GM12865 (cell line): ENCODE measurements around the gene JUP.

ENCODE experiments used
- DNase-seq: peaks from one replicate; pipeline ENCODE4 v3.0.0; 2010; ENCODE audit warnings: low read depth
- H3K4me3 ChIP-seq: 2 replicates; pipeline ENCODE4 v1.5.1; 2011; ENCODE audit warnings: mild to moderate bottlenecking, low read depth, low read length, control low read depth
- TF ChIP-seq, protein P1 (sequence below): IDR thresholded peaks from 2 replicates; pipeline ENCODE4 v1.5.1; 2011; ENCODE audit warnings: low read length, control low read depth, low read depth, inconsistent platforms; ENCODE audit not compliant: insufficient read depth; ENCODE audit errors: missing control alignments

Gene JUP

DNA sequence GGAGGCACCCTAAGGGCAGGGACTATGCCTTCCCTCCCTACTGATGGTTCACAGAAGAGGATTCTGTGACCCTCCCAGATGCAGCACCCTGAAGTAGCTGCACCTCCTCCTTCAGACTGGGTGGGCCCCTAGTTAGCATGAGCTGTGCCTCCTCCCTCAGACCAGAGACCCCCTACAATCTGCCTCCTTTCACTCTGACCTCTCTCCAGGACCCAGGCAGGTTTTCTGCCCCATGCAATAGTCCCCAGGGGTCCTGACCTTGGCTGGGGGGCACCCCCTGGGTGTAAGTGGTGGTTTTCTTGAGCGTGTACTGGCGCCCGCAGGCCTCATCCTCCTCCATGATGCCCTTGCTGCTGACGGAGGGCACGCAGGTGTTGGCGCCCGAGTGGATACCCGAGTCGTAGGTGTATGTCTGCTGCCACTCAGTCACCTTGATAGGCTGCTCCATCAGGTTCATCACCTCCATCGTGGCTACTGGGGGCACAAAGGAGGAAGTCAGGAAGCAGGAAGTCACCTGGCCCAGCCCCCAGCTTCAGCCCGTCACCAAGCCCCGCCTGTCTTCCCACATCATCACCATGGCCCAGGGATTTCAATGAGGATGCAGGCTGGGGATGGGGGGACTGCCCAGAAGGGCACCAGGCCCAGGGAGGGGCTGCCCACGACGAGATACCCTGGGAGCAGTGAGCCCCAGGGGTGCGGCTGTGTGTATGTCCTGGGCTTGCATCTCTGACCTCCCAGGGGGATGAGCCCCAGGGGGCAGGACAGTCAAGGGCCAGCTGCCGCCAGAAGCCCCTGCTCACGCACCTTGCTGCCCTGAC, 14.9 kb downstream of the JUP start:
- TF ChIP-seq, protein P1, sequence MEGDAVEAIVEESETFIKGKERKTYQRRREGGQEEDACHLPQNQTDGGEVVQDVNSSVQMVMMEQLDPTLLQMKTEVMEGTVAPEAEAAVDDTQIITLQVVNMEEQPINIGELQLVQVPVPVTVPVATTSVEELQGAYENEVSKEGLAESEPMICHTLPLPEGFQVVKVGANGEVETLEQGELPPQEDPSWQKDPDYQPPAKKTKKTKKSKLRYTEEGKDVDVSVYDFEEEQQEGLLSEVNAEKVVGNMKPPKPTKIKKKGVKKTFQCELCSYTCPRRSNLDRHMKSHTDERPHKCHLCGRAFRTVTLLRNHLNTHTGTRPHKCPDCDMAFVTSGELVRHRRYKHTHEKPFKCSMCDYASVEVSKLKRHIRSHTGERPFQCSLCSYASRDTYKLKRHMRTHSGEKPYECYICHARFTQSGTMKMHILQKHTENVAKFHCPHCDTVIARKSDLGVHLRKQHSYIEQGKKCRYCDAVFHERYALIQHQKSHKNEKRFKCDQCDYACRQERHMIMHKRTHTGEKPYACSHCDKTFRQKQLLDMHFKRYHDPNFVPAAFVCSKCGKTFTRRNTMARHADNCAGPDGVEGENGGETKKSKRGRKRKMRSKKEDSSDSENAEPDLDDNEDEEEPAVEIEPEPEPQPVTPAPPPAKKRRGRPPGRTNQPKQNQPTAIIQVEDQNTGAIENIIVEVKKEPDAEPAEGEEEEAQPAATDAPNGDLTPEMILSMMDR, result no peak
- peak overlapping the region; percentile 77 for H3K4me3 ChIP-seq
- peak; percentile 71 for DNase-seq

DNA sequence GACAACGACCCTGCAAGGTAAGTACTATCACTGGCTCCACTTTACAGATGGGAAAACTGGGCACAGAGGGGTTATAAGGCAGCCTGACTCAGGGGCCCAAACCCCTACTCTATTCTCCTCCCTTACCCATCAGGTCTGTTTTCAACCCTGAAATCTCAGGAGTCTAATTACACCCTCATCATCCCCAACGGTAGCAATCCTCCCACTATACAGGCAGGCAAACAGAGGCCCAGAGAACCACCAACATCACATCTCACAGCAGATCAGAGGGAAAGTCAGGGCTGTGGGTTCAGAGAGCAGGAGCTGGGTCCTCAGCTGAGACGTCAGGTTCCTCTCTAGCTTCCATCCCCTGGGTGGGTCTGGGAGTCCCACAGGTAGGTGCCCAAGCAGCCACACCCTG, 16.5 kb downstream of the JUP start:
- H3K4me3 ChIP-seq, result peak overlapping the region; percentile 77
- TF ChIP-seq, protein P1, result no peak
- no peak for DNase-seq

DNA sequence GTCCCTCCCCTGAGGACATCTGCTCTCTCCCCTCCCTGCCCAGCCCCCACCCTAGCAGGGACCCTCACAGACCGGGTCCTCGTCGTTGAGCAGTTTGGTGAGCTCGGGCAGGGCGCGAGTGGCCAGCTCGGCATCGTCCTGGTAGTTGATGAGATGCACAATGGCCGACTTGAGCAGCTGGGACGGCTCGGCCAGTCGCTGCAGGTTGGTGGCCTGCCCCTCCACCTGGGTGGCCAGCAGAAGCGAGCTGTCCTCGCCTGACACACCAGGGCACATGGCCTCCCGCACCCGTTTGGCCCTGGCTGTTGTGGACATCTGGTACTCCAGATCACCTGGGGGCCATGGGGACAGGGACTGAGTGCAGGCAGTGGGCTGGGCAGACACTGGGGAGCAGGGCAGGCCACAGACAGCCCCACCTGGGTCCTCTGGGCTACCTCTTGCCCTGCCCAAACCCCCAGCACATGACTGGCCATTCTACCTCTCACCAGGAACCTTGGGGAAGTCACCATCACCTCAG, 17.1 kb downstream of the JUP start:
- H3K4me3 ChIP-seq, result no peak overlapping the region
- DNase-seq, result no peak
- TF ChIP-seq, protein P1, result no peak

DNA sequence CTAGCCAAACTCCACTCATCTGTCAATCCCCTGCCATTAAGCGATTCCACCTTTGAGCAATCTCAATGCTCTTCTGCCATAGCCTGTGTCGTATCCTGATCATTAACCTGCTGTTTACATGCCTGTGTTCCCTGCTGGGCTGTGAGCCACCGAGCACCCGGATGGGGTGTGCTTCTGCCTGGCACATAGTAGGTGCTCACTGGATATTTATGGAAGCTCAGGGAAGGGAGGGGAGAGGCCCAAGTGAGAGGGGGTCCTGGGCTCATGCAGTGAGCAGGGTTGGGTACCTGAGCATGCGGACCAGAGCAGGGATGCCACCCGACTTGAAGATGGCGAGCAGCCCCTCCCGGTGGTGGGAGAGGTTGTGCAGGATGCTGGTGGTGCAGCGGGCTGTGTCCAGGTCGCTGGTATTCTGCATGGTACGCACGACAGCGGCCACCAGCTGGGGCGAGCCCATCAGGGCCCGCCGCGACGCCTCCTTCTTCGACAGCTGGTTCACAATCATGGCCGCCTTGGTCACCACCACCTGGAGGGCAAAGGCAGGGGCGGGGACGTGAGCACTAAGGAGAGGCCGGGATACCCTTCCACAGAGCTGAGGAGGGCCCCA, 17.7 kb downstream of the JUP start:
- TF ChIP-seq, protein P1, result no peak
- DNase-seq, result no peak
- H3K4me3 ChIP-seq, result no peak overlapping the region

DNA sequence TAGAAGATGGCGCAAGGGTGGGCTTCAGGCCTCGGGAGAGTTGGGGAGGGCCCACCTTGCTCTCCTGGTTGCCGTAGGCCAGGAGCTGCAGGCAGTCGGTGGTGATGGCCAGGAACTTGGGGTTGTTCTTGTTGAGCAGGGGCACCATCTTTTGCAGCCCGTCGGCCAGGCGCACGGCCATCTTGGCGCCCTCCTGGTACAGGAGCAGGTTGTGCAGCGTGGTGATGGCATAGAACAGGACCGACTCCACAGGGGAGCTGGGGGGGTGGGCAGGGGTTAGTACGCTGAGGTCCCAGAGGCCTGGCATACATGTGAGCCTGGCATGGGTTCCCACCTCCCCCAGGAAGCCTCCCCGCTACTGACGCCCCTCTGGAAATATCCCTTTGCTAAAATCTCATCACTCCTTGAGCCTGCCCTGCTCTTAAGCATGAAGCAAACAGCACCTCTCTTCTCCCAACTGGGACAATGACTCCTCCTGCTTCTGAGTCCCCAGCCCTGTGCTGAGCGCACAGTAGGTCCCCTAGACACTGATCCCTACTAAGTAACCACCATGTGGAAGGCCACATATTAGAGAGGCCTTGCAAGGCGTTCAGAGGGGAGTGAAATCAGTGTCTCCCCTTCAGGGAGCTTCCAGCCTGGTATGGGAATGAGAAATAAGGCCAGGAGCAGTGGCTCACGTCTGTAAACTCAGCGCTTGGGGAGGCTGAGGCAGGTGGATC, 19.0 kb downstream of the JUP start:
- no peak for DNase-seq
- H3K4me3 ChIP-seq, result no peak overlapping the region
- TF ChIP-seq, protein P1, result no peak

DNA sequence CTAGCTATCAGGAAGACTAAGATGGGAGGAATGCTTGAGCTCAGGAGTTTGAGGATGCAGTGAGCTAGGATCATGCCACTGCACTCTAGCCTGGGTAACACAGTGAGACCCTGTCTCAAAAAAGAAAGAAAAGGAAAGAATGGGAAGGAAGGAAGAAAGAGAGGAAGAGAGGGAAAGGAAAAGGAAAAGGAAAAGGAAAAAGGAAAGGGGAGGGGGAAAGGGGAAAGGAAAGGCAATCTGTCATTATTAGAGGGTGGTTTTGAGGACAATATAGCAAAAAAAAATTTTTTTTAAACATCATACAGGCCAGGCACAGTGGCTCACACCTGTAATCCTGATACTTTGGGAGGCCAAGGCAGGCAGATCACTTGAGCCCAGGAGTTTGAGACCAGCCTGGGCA, 20.4 kb downstream of the JUP start:
- H3K4me3 ChIP-seq, result no peak overlapping the region
- no peak for DNase-seq
- TF ChIP-seq, protein P1, result no peak
